GM18873 (cell line): Measurements from ENCODE around the gene CRY2.
A peak's percentile ranks its signal among the peaks of the same experiment; 100 is the strongest.
"Not testable (repeated sequence)": the region's sequence is repeated elsewhere in the genome, so short reads cannot be mapped to it uniquely, and the experiment has no call there.

Experiments
- ATAC-seq: cut with Tn5 transposase; IDR thresholded peaks from one replicate; pipeline ENCODE4 v1.9.1; 2021; ENCODE audit warnings: mild to moderate bottlenecking, moderate library complexity, moderate number of reproducible peaks; ENCODE audit not compliant: unreplicated experiment, low FRiP score

Gene CRY2

DNA sequence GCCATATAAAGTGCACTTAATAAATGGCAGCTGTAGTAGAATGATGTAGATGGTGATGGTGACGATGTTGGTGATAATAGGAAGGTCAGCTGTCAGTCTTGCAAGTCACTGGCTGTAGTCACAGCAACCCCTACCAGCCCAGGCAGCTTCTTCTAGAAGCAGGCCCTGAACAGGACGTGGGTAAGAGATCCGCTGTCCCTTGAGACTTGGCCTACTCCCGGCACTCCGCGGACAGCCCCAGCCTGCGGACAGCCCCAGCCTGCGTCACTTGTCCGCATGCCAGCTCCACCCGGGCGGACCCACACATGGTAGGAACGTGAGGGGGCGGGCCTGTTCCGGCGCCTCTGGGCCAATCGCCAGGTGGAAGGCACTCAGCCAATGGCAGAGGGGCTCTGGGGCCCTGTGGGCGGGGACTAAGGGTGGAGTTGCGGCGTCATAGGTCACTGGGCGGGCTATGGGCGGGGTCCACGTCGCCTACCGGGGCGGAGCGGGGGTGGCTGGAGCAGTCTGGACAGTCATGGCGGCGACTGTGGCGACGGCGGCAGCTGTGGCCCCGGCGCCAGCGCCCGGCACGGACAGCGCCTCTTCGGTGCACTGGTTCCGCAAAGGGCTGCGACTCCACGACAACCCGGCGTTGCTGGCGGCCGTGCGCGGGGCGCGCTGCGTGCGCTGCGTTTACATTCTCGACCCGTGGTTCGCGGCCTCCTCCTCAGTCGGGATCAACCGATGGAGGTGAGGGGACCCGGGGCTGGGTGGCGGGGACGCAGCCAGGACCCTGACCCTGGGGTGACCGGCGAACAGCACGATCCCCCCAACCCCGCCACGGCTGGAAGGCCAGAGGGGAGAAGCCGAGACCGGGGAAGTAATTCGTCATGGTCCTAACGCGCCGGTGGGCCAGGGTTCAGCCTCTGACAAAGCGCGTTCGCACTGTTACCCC, at the start of gene CRY2:
Gene CRY2, plus strand, starts transcription at position 502 of the 937 bp plus-strand sequence. Its CDS starts 16 bp downstream, at position 518.
- ATAC-seq, result peak; percentile 96

- no peak for ATAC-seq
Observed at GRCh38 chr11:45798793-45799441, 48.4 kb upstream of the CRY2 start.

DNA sequence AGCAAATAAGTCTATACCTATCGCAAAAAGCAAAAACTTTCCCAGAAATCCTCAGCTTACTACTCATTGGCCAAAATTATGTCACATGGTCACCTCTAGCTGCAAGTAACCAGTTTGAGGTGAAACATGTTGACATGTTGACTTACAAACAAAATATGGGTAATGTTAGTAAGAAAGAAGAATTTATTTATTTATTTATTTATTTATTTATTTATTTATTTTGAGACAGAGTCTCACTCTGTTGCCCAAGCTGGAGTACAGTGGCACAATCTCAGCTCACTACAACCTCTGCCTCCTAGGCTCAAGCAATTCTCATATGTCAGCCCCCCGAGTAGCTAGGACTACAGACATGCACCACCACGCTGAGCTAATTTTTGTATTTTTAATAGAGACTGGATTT, 47.7 kb upstream of the CRY2 start:
- ATAC-seq, result no peak

DNA sequence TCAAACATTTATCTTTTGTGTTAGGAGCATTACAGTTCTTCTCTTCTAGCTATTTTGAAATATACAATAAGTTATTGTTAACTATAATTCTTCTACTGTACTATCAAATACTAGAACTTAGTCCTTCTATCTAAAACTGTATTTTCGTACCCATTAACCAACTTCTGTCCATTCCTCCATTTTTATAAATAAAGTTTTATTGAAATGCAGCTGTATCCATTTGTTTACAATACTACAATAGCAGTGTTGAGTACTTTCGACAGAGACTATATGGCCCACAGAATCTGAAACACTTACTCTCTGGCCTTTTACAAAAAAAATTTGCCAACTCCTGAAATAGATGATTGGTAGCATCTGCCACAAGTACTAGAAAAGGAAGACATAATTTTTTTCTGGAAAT, 47.0 kb upstream of the CRY2 start:
- ATAC-seq, result no peak

- no peak for ATAC-seq
Observed at GRCh38 chr11:45801723-45802315, 45.5 kb upstream of the CRY2 start.

GRCh38 chr11:45802531-45803317, 44.6 kb upstream of the CRY2 start:
- no peak for ATAC-seq

DNA sequence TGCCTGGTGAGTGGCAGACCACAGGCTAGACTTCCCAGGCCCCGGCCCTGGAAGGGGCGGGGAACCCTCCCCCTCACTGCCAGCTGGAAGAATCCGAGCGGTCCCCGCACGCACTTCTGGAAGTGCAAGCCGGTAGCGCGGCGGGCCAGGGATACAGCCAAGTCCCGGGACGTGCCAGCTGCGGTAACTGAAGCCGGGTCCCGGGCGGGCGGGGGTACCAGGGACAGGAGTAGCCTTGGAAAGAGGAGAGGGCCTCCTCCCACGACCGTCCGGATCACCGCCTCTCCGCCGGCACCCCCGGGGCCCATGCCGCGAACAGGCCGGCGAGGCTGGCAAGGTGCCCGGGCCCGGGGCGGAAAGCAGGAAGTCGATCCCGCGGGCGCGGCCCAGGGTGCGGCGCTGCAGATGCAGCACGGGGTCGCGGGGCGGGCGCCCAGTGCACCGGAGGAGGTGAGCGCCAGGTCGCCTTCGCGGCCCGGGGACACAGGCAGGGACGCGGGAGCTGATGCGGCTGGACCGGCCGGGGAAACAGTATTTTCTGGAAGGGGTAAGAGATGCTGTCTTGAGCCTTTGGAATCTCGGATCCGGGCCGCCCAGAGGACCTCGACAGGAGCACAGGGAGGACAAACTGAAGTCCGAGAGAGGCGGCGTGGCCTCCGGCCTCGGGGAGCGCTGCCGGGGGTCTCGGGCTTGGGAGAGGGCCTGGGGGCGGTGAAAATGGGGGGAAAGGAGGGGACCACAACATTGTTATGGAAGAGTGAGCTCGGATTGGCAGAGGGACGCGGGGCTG, 43.1 kb upstream of the CRY2 start:
- no peak for ATAC-seq

DNA sequence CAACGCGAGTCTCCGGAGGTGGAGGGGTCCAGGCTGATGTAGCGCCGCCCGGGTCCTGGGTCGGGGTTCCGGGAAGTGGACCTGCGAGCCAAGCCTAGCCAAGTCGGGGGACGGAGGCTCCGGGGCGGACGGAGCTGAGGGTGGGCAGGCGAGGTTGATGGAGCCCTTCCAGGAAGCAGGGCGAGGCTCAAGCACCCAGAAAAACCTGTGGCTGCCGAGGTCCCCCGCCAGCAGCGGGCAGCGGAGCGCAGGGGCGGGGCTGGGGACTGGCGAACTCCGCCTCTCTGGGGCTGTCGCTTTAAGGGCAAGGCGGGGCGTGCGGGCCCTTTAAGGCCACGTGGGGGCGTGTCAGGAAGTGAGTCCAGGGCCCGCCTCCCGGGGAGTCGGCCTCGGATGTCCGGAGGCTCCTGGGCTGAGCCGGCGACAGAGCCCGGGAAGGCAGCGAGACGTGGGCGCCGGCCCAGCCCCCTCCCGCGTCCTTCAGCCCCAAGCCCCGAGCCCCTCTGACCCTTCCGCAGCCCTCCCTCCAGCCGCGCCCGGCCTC, 42.4 kb upstream of the CRY2 start, which contains the start of gene SLC35C1:
Gene SLC35C1, plus strand, starts transcription at position 389 of the 544 bp plus-strand sequence. CDS start 653 bp downstream, outside the sequence.
- peak; percentile 80 for ATAC-seq

DNA sequence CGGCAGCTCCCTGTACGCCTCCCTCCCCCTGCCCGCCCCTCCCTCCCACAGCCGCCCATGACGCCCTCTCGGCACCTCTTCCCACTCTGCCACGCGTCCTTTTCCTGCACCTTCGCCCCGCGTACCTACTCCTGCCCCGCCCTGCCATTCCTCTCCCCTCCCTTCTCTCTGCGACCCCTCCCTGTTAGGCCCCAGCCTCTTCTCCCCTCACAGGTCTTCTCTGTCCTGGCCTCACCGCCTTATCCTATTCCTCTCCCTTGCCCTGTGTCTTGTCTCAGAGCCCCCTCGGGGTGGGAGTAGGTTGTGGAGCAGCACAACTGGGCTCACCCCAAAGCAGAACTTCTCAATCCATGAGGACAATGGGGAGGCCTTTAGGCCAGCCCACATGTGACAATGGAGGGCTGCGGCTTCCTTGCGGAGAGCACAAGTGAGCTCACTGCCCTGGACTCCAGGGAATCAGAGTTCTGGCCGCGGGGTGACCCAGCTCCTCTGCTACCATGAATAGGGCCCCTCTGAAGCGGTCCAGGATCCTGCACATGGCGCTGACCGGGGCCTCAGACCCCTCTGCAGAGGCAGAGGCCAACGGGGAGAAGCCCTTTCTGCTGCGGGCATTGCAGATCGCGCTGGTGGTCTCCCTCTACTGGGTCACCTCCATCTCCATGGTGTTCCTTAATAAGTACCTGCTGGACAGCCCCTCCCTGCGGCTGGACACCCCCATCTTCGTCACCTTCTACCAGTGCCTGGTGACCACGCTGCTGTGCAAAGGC, 41.8 kb upstream of the CRY2 start:
- peak; percentile 1 for ATAC-seq

DNA sequence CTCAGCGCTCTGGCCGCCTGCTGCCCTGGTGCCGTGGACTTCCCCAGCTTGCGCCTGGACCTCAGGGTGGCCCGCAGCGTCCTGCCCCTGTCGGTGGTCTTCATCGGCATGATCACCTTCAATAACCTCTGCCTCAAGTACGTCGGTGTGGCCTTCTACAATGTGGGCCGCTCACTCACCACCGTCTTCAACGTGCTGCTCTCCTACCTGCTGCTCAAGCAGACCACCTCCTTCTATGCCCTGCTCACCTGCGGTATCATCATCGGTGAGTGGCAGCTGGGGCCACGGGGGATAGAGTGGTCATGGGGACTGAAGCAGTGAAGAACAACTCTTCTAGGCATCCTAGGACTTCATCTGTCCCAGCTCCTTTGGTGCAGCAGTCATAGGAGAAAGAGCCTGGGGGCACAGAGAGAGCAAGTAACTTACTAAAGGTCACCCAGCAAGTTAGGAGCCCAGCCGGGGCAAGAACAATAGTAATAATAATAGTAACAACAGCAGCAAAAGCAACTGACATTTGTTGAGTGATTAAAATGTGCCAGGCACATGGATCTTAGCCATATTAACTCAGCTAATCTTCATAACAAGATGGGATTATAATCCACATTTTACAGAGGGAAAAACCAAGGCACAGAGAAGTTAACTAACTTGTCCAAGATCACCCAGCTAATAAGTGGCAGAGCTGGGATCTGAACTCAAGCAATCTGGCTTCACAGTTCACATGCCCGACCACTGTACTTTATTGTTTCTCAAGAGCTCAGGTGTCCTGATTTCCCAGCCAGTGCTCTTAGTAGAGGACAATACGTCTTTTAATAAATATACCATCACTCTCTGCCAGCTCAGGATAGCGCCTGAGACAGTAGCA, 41.0 kb upstream of the CRY2 start:
- no peak for ATAC-seq

GRCh38 chr11:45806937-45807791, 40.1 kb upstream of the CRY2 start:
- no peak for ATAC-seq

- ATAC-seq, result no peak
Observed at GRCh38 chr11:45807792-45808238, 39.5 kb upstream of the CRY2 start.

GRCh38 chr11:45808427-45808826, 38.8 kb upstream of the CRY2 start:
- ATAC-seq, result not testable (repeated sequence)

- ATAC-seq, result no peak
Observed at GRCh38 chr11:45809456-45810395, 37.5 kb upstream of the CRY2 start.

DNA sequence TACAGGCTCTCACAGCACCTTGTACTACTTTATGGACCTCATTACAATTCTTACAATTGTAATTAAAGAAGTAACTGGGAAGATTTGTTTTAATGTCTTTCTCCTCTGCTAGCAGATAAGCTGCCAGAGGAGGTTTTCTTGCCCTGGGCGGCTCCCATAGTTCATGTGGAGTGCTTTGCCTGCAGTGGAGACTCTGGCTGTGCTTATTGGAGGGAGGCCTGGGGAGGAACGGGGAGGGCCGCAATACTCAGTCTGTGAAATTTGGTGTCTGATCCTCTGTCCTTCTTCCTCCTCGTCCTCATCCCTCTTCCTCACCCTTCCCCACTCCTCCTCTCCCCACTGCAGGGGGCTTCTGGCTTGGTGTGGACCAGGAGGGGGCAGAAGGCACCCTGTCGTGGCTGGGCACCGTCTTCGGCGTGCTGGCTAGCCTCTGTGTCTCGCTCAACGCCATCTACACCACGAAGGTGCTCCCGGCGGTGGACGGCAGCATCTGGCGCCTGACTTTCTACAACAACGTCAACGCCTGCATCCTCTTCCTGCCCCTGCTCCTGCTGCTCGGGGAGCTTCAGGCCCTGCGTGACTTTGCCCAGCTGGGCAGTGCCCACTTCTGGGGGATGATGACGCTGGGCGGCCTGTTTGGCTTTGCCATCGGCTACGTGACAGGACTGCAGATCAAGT, 36.7 kb upstream of the CRY2 start:
- ATAC-seq, result no peak
